GM23338 (cell line): Measurements from ENCODE around the gene BRD7. TPM values are rescaled to one million over a fixed set of nuclear protein-coding genes. Genes with fewer than 3 reads are reported as not detected.

ENCODE experiments used
- ATAC-seq: fragments of 200-7000 bp; cut with Tn5 transposase; 3 replicates; pipeline ENCODE4 v1.9.1; 2020
- DNase-seq: peaks from one replicate; pipeline ENCODE4 v3.0.0-alpha.2; 2015; ENCODE audit warnings: low spot score
- H2AFZ ChIP-seq: fragments of 200-600 bp; sonication (generic); 2 replicates; pipeline ENCODE4 v1.8.0; 2016; ENCODE audit warnings: antibody characterized with exemption, mild to moderate bottlenecking, moderate library complexity
- H3F3A ChIP-seq: fragments of 200-600 bp; sonication (generic); replicated peaks from 2 replicates; pipeline ENCODE4 v1.8.0; 2017; ENCODE audit warnings: antibody characterized with exemption, mixed run types, low read depth
- H3K27ac ChIP-seq: fragments of 200-600 bp; sonication (generic); 2 replicates; pipeline ENCODE4 v1.6.1; 2016; ENCODE audit warnings: low read depth
- H3K27me3 ChIP-seq: fragments of 200-600 bp; sonication (generic); 2 replicates; pipeline ENCODE4 v1.8.0; 2016; ENCODE audit warnings: mild to moderate bottlenecking, mixed run types, moderate library complexity; ENCODE audit not compliant: insufficient read depth
- H3K36me3 ChIP-seq: fragments of 200-600 bp; sonication (generic); 2 replicates; pipeline ENCODE4 v1.8.0; 2016; ENCODE audit warnings: mild to moderate bottlenecking; ENCODE audit not compliant: insufficient read depth
- H3K4me1 ChIP-seq: fragments of 200-600 bp; sonication (generic); 2 replicates; pipeline ENCODE4 v1.8.0; 2016; ENCODE audit warnings: mild to moderate bottlenecking, moderate library complexity; ENCODE audit not compliant: insufficient read depth
- H3K4me2 ChIP-seq: fragments of 200-600 bp; sonication (generic); 2 replicates; pipeline ENCODE4 v1.7.1; 2017; ENCODE audit warnings: mixed run types
- H3K4me3 ChIP-seq: fragments of 200-600 bp; sonication (generic); 2 replicates; pipeline ENCODE4 v1.6.1; 2016; ENCODE audit warnings: mixed run types
- H3K79me2 ChIP-seq: fragments of 200-600 bp; sonication (generic); replicated peaks from 2 replicates; pipeline ENCODE4 v1.8.0; 2017; ENCODE audit warnings: mild to moderate bottlenecking; ENCODE audit not compliant: insufficient read depth
- H3K9me2 ChIP-seq: fragments of 200-600 bp; sonication (generic); 2 replicates; pipeline ENCODE4 v1.8.0; 2017; ENCODE audit not compliant: insufficient read depth
- H4K20me1 ChIP-seq: fragments of 200-600 bp; sonication (generic); replicated peaks from 2 replicates; pipeline ENCODE4 v1.8.0; 2017; ENCODE audit warnings: mild to moderate bottlenecking; ENCODE audit not compliant: insufficient read depth
- H3K27ac Mint-ChIP-seq: 2 replicates; pipeline ENCODE4 v1.8.0; 2020; ENCODE audit warnings: inconsistent platforms, mild to moderate bottlenecking, moderate library complexity, mixed read lengths
- H3K27me3 Mint-ChIP-seq: 3 replicates; pipeline ENCODE4 v1.8.0; 2022; ENCODE audit warnings: low read depth, mild to moderate bottlenecking, moderate library complexity, mixed read lengths, inconsistent platforms; ENCODE audit not compliant: insufficient read depth, poor library complexity
- H3K36me3 Mint-ChIP-seq: 3 replicates; pipeline ENCODE4 v1.8.0; 2021; ENCODE audit warnings: low read depth, mild to moderate bottlenecking, inconsistent platforms, moderate library complexity, mixed read lengths
- H3K4me1 Mint-ChIP-seq: 3 replicates; pipeline ENCODE4 v1.8.0; 2020; ENCODE audit warnings: mild to moderate bottlenecking, inconsistent platforms, mixed read lengths
- H3K4me3 Mint-ChIP-seq: 3 replicates; pipeline ENCODE4 v1.8.0; 2021; ENCODE audit warnings: moderate library complexity, mild to moderate bottlenecking, inconsistent platforms, mixed read lengths
- H3K9me3 Mint-ChIP-seq: 3 replicates; pipeline ENCODE4 v1.8.0; 2020; ENCODE audit warnings: moderate library complexity, mild to moderate bottlenecking, inconsistent platforms, mixed read lengths
- CTCF ChIP-seq, 2 experiments: fragments of 200-600 bp in 1 of 2; sonication (generic) in 1 of 2; conservative IDR thresholded peaks; 2 replicates each; pipeline versions ENCODE4 v1.5.1 to v1.6.1; 2016 to 2017; ENCODE audit warnings: antibody characterized with exemption in 2 of 2, low read depth in 2 of 2, mild to moderate bottlenecking in 2 of 2, moderate library complexity in 1 of 2
- ETS1 ChIP-seq: IDR thresholded peaks from 2 replicates; pipeline ENCODE4 v1.6.1; 2016; ENCODE audit warnings: antibody characterized with exemption
- EZH2 ChIP-seq: fragments of 200-600 bp; sonication (generic); IDR thresholded peaks from one replicate; pipeline ENCODE4 v1.8.0; 2017; ENCODE audit warnings: antibody characterized with exemption, mild to moderate bottlenecking, low read depth; ENCODE audit not compliant: unreplicated experiment
- JUNB ChIP-seq: IDR thresholded peaks from one replicate; pipeline ENCODE4 v1.6.1; 2016; ENCODE audit warnings: antibody characterized with exemption; ENCODE audit not compliant: unreplicated experiment
- NANOG ChIP-seq: IDR thresholded peaks from 2 replicates; pipeline ENCODE4 v1.6.1; 2016; ENCODE audit warnings: antibody characterized with exemption, borderline replicate concordance
- POLR2AphosphoS5 ChIP-seq: IDR thresholded peaks from 2 replicates; pipeline ENCODE4 v1.6.1; 2016; ENCODE audit warnings: antibody characterized with exemption, low read depth
- REST ChIP-seq: IDR thresholded peaks from one replicate; pipeline ENCODE4 v1.6.1; 2018; ENCODE audit warnings: antibody characterized with exemption; ENCODE audit not compliant: unreplicated experiment
- ZNF114 ChIP-seq: fragments of 250-450 bp; sonication (Bioruptor Pico); IDR thresholded peaks from 2 replicates; pipeline ENCODE4 v1.5.0; 2020; ENCODE audit warnings: mild to moderate bottlenecking, moderate library complexity
- ZNF331 ChIP-seq: fragments of 250-450 bp; sonication (Bioruptor Pico); IDR thresholded peaks from 2 replicates; pipeline ENCODE4 v1.5.0; 2020; ENCODE audit warnings: low read depth, mild to moderate bottlenecking, moderate library complexity
- ZNF462 ChIP-seq: fragments of 250-450 bp; sonication (Bioruptor Pico); IDR thresholded peaks from 2 replicates; pipeline ENCODE4 v1.5.0; 2020; ENCODE audit warnings: mild to moderate bottlenecking, moderate library complexity
- polyA plus RNA-seq: library from polyadenylated mRNA; unstranded; fragments of >200 nt; fragmentation: Nextera tagmentation; extraction: Ambion mirVana; gene quantifications from 2 replicates; pipeline ENCODE4 v1.2.1, GENCODE V29; 2016
- total RNA-seq: library from RNA; depleted of rRNA; stranded (reverse); fragments of >200 nt; shearing (Covaris generic); gene quantifications from 2 replicates; pipeline ENCODE4 v1.2.3, GENCODE V29; 2014

BRD7 gene
- total and polyA plus RNA-seq, 2 experiments from 2014 or later, result 93.0 to 149 TPM

GRCh38 chr16:50351952-50352351 is 16.8 kb downstream of the BRD7 start:
- Histone ChIP-seq H3K9me2 (no peaks in the 10 kb centered on the region), H3K27ac (no peak overlapping the region), H3K4me1 (no peaks in the 10 kb centered on the region), H4K20me1 (peaks cover 25% of the 10 kb centered on the region; the same call in 1 of the 2 replicates), H3K36me3 (peaks cover 49% of the 10 kb centered on the region), H3K27me3 (no peaks in the 10 kb centered on the region), H3K79me2 (peaks cover 29% of the 10 kb centered on the region), H2AFZ (no peak overlapping the region), H3F3A (no peaks in the 10 kb centered on the region; the same call in 1 of the 2 replicates), H3K4me2 (no peak overlapping the region), H3K4me3 (no peak overlapping the region)
- TF ChIP-seq POLR2AphosphoS5 (no peak), ETS1 (no peak), CTCF (conservative IDR thresholded peaks at IDR 0.05; ENCODE audit: low read depth in 2 of 2) (no peak), REST (no peak), ZNF331 (CRISPR knock-in tag) (no peak), JUNB (no peak), ZNF114 (CRISPR knock-in tag) (no peak), ZNF462 (no peak), EZH2 (no peak), NANOG (no peak)
- Mint-ChIP-seq H3K9me3 (peaks cover 7% of the 10 kb centered on the region; the same call in 2 of the 3 replicates), H3K4me1 (no peaks in the 10 kb centered on the region), H3K4me3 (no peak overlapping the region), H3K27ac (no peak overlapping the region), H3K27me3 (no peaks in the 10 kb centered on the region), H3K36me3 (peaks cover 67% of the 10 kb centered on the region)
- DNase-seq (no peak), ATAC-seq (no peak)
